Spleen (tissue), 11 donors: ENCODE results near the gene MRPS31. TPM values are rescaled to one million over a fixed set of nuclear protein-coding genes. Genes with fewer than 3 reads are reported as not detected.

Experiments
- DNase-seq: peaks from one replicate; pipeline ENCODE4 v3.0.0-alpha.2; 2020
- H3K27ac ChIP-seq, 8 donors: fragments of 200-600 bp; sonication (generic) in 7 of 8; 1 replicate in 4 of 8; 2 replicates in 4 of 8; pipeline versions ENCODE4 v1.5.0 to v1.8.0; 2016 to 2021; ENCODE audit warnings: inconsistent platforms in 4 of 8, mild to moderate bottlenecking in 4 of 8, moderate library complexity in 1 of 8
- H3K27me3 ChIP-seq, 7 donors: fragments of 200-600 bp; sonication (generic) in 6 of 7; replicated peaks in 1 of 7; 1 replicate in 4 of 7; 2 replicates in 3 of 7; pipeline versions ENCODE4 v1.5.0 to v1.8.0; 2016 to 2021; ENCODE audit warnings: inconsistent platforms in 3 of 7, mild to moderate bottlenecking in 1 of 7
- H3K36me3 ChIP-seq, 6 donors: fragments of 200-600 bp; sonication (generic) in 5 of 6; 1 replicate in 4 of 6; 2 replicates in 2 of 6; pipeline versions ENCODE4 v1.5.0 to v1.8.0; 2016 to 2021; ENCODE audit warnings: inconsistent platforms in 2 of 6
- H3K4me1 ChIP-seq, 6 donors: fragments of 200-600 bp; sonication (generic) in 5 of 6; 1 replicate in 3 of 6; 2 replicates in 3 of 6; pipeline versions ENCODE4 v1.5.0 to v1.8.0; 2016 to 2021; ENCODE audit warnings: inconsistent platforms in 3 of 6
- H3K4me3 ChIP-seq, 8 donors: fragments of 200-600 bp; sonication (generic) in 7 of 8; 1 replicate in 4 of 8; 2 replicates in 4 of 8; pipeline versions ENCODE4 v1.5.0 to v1.8.0; 2016 to 2021; ENCODE audit warnings: inconsistent platforms in 4 of 8, mild to moderate bottlenecking in 4 of 8, moderate library complexity in 2 of 8
- H3K9me3 ChIP-seq, 8 donors: fragments of 200-600 bp; sonication (generic) in 7 of 8; 1 replicate in 4 of 8; 2 replicates in 4 of 8; pipeline versions ENCODE4 v1.5.0 to v1.8.0; 2016 to 2021; ENCODE audit warnings: inconsistent platforms in 4 of 8
- CTCF ChIP-seq, 11 experiments: fragments of 200-600 bp in 7 of 11; fragments of 450-650 bp in 4 of 11; sonication (generic) in 4 of 11; IDR thresholded peaks in 8 of 11; conservative IDR thresholded peaks in 3 of 11; 1 replicate in 7 of 11; 2 replicates in 4 of 11; pipeline versions ENCODE4 v1.4.0 to v1.8.0; 2016 to 2021; ENCODE audit warnings: antibody characterized with exemption in 11 of 11, inconsistent platforms in 4 of 11, mild to moderate bottlenecking in 1 of 11
- POLR2A ChIP-seq, 3 donors: fragments of 450-650 bp; IDR thresholded peaks; one replicate each; pipeline ENCODE4 v1.5.1; 2017; ENCODE audit warnings: antibody characterized with exemption in 3 of 3, mild to moderate bottlenecking in 1 of 3
- POLR2AphosphoS5 ChIP-seq, 3 donors: sonication (generic); formaldehyde crosslinking; IDR thresholded peaks; one replicate each; pipeline ENCODE4 v1.5.1; 2017; ENCODE audit warnings: antibody characterized with exemption in 3 of 3
- WGBS, 5 donors: extraction: QIAGEN DNeasy Blood & Tissue Kit in 3 of 5; methylation state at CpG; one replicate each; pipeline versions ENCODE4 v1.1.5 to v1.1.7; 2013 to 2018; 5-methylcytosine and 5-hydroxymethylcytosine counted together
- intact Hi-C: fragments of 100-400 bp; cut with DNase I; formaldehyde crosslinking; loops from one replicate; pipeline ENCODE4 v1.15.0; 2023; ENCODE audit warnings: low total_unique reads
- microRNA-seq, 3 donors: library from miRNA; unstranded; fragments of <30 nt; microRNA quantifications; one replicate each; pipeline versions ENCODE4 to v1.1.0, GENCODE V29; 2019 to 2020
- polyA plus RNA-seq, 3 donors: library from polyadenylated mRNA; stranded (reverse); fragments of 200-250 nt; gene quantifications; one replicate each; pipeline ENCODE4 v1.2.1, GENCODE V29; 2013
- small RNA-seq, 4 donors: library from RNA; depleted of rRNA; stranded (forward); fragments of <200 nt; gene quantifications; one replicate each; pipeline ENCODE3, GENCODE V24; 2016
- total RNA-seq, 7 donors: library from RNA; depleted of rRNA in 3 of 7; stranded (reverse); fragments of >200 nt in 3 of 7; fragmentation: NEBNext Ultra II Directional in 4 of 7; extraction: Animal tissue kit (Norgen Biotek cat#: 25700) in 4 of 7; gene quantifications; one replicate each; pipeline versions ENCODE4 v1.1.0 to v1.2.1, GENCODE V29; 2016 to 2021
- donor health status: healthy with polysubstance abuse.
- donor health status: DM: no; HTN: no; CAD: no; lungs with moderate emphysema.
- donor health status: DM: no; HTN: no; CAD: no.
- donor health status: Bipolar disorder and iron deficiency.
- donor health status: healthy.
- donor health status: DM: no; HTN: no; CAD: no.
- donor health status: DM: yes; HTN: yes; CAD: no.

MRPS31 gene
- total and polyA plus RNA-seq, 10 donors: 16.8 to 33.2 (median 28.1) TPM

- H3K4me3 ChIP-seq: no peak overlapping the region
- intact Hi-C loops: loop anchor here (5.0 to 10.0 kb wide), 4 partner anchors 608 to 993 kb away; no protein-coding TSS in a partner anchor
- no peak for DNase-seq
- WGBS, 5 donors: 82 to 94% (median 85%) methylated on average over 7 of the region's 7 CpGs
- H3K27me3 ChIP-seq: no peaks in the 10 kb centered on the region
- H3K9me3 ChIP-seq: no peaks in the 10 kb centered on the region
- TF ChIP-seq CTCF (IDR thresholded peaks at IDR 0.05 in 8 of 11, conservative IDR thresholded peaks at IDR 0.05 in 3 of 11) (no peak), POLR2A (IDR thresholded peaks at IDR 0.05) (no peak), POLR2AphosphoS5 (IDR thresholded peaks at IDR 0.05) (no peak)
- no peaks in the 10 kb centered on the region for H3K36me3 ChIP-seq
- peaks cover 0 to 24% (median 13%) of the 10 kb centered on the region in 6 donors for H3K4me1 ChIP-seq
- H3K27ac ChIP-seq: no peak overlapping the region
Measured at GRCh38 chr13:40680659-40681323, 90.2 kb downstream of the MRPS31 start.

DNA sequence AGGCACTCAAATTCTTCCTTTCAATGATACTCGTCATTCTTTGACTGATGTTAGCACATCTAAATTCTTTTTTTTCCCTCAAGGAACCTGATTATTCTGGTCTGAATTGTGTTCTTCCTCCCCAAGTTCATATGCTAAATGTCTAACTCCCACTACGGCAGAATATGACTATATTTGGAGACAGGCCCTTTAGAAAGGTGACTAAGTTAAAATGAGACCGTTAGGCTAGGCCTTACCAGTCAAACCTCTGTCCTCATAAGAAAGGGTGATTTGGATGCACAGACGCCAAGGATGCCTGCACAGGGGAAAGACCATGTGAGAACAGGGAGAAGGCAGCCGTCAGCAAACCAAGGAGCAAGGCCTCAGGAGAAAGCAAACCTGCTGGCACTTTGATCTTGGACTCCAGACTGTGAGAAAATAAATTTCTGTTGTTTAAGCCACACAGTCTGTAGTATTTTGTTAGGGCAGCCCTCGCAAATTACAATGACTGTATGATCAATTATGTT is 91.5 kb downstream of the MRPS31 start:
- no peak overlapping the region for H3K27ac ChIP-seq
- intact Hi-C loops: no loop called here
- H3K4me3 ChIP-seq: no peak overlapping the region
- WGBS, 5 donors: 85 to 91% (median 88%) methylated on average over 6 of the region's 6 CpGs
- no peaks in the 10 kb centered on the region for H3K27me3 ChIP-seq
- H3K4me1 ChIP-seq: peaks cover 0 to 24% (median 13%) of the 10 kb centered on the region in 6 donors
- TF ChIP-seq CTCF (IDR thresholded peaks at IDR 0.05 in 8 of 11, conservative IDR thresholded peaks at IDR 0.05 in 3 of 11): no peak
- no peaks in the 10 kb centered on the region for H3K9me3 ChIP-seq
- no peak for DNase-seq
- H3K36me3 ChIP-seq: no peaks in the 10 kb centered on the region

Small RNA genes lying within 50 kb of the gene (microRNA-seq; reads per million reads assigned to microRNA genes)
- gene MIR320D1 (0 reads per million in 3 donors), gene MIR621 (0 reads per million in 3 donors)

Small RNA genes lying within 50 kb of the gene (small RNA-seq; reads per million reads assigned to genes)
- gene MIR320D1 (0 to 0.14 (median 0) reads per million in 4 donors), gene MIR621 (0 reads per million in 4 donors), gene RF00017 (0 reads per million in 4 donors)

Other genes starting within 250 kb of the MRPS31 start
- gene FOXO1, start 104.5 kb downstream of the MRPS31 start, total RNA-seq: 10 to 100 TPM; 39.7 to 58.9 (median 51.2) TPM
- gene FOXO1, start 104.5 kb downstream of the MRPS31 start, polyA plus RNA-seq: 10 to 100 TPM in 2 of 3 donors, 1 to 10 TPM in 1; 7.1 to 10.8 (median 10.4) TPM
- 1 to 10 TPM; 2.9 to 6.2 (median 4.4) TPM for gene SLC25A15, start 18.4 kb upstream of the MRPS31 start, total RNA-seq
- gene SLC25A15, start 18.4 kb upstream of the MRPS31 start, polyA plus RNA-seq: 1 to 10 TPM in 2 of 3 donors, under 1 TPM in 1; 0.96 to 1.6 (median 1.2) TPM
- gene ELF1, start 248.1 kb upstream of the MRPS31 start, total RNA-seq: 100 to 1,000 TPM; 107 to 146 (median 124) TPM
- 10 to 100 TPM; 18.0 to 33.7 (median 28.3) TPM for gene ELF1, start 248.1 kb upstream of the MRPS31 start, polyA plus RNA-seq